HG02571 (cell line): ENCODE results near the gene ROR1.

Experiments used
- ATAC-seq: cut with Tn5 transposase; IDR thresholded peaks from one replicate; pipeline ENCODE4 v1.9.1; 2021; ENCODE audit warnings: mild to moderate bottlenecking, moderate library complexity; ENCODE audit not compliant: unreplicated experiment

The ROR1 gene

DNA sequence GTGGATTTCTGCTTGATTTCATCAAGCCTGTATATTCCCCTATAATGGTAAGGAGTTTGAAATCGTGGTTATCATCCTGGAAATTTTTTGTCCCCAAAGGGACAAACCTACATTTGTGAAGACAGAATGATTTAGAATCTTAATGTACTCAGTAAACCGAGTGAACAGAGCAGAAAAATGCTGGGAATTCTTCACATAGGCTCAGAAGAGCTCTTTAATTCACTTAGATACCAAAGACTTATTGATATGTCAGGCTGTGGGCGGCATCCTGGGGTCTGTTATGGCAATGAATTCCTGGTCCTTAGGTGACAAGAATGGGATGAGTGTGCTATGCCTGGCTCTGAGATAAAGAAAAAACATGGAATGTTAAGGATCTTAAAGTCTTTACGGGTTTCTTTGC lies 74.9 kb downstream of the ROR1 start:
- ATAC-seq = no peak

- no peak for ATAC-seq
These were observed 75.3 kb downstream of the ROR1 start for GRCh38 chr1:63849149-63849548.

DNA sequence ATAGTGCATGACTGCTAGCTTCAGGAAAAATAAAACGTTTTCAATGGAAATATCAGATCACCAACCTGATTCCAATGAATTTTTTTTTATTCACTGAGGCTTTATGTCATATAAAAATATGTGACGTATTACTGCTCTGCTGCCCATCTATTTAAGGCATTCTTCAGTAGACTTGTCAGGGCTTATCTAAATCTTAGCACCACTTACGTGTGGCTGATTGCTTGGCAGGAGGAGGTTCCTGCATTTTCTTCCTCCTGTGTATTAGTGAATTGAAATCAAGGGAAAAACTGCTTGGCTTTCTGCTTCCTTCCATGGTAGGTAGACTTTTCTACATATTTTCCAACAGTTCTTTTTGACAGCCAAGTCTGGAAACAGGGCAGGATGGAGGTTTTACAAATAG lies 80.3 kb downstream of the ROR1 start:
- no peak for ATAC-seq

DNA sequence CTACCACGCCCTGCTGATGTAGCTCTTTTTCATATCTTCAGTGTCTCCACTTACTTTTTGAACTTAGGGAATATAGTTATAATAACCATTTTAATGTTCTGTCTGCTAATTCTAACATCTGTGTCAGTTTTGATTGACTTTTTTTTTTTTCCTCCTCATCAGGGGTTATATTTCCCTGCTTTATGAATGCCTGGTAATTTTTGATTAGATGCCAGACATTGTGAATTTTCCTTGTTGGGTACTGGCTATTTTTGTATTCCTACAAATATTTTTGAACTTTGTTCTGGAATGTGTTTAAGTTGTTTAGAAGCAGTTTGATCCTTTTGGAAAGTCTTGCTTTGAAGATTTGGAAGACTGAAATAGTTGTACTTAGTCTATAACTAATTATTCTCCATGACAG lies 82.1 kb downstream of the ROR1 start:
- ATAC-seq = no peak

- no peak for ATAC-seq
These were observed 83.1 kb downstream of the ROR1 start for GRCh38 chr1:63856924-63857323.

- ATAC-seq = no peak
These were observed 83.7 kb downstream of the ROR1 start for GRCh38 chr1:63857478-63857877.

DNA sequence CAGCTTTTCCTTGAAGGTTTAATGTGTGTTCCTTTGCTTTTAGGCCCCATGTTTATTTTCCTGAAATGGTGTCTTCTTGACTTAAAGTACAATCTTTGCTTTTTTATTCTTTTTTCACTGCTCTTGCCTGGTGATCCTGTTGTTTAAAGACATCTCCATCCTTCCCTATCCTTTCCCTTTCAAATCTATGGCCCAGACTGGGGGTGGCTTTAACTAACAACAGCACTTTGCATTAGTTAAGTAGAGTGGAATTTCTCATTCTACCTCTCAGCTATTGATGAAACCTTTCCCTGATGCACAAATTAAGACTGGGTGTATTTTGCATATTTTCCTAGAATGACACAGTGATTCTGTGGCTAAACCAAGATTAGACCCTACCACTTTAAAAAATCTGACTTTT lies 84.3 kb downstream of the ROR1 start:
- no peak for ATAC-seq

GRCh38 chr1:63859480-63860275 lies 85.9 kb downstream of the ROR1 start:
- ATAC-seq = no peak

DNA sequence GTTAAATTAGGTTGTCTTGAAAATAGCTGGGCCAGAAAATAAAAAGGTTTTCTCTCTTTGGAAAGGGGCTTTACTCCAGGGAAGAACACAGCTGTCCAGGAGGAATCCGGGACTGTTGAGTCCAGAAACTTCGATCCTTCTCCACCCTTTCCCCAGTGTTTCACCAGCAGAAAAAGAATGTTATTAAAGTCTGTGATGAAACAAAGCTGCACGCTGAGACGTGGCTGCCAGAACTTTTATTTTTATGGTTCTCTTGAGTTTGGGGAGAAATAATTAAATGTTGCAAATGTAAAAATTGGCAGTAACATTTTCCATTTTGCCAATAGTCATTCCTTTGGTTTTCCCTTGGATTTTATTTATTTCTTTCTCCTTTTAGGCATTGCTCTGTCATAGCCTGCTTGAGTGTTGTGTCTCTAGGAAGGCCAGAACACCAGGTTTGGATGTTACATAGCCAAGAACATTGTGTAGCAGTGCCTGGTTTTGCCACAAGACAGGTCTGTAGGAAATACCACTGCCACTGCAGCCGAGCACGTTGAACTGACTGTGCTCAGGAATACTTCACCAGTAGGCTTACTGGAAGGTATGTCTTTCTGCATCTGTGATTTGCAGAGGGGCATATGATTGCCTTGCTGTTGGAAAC lies 87.4 kb downstream of the ROR1 start:
- no peak for ATAC-seq

DNA sequence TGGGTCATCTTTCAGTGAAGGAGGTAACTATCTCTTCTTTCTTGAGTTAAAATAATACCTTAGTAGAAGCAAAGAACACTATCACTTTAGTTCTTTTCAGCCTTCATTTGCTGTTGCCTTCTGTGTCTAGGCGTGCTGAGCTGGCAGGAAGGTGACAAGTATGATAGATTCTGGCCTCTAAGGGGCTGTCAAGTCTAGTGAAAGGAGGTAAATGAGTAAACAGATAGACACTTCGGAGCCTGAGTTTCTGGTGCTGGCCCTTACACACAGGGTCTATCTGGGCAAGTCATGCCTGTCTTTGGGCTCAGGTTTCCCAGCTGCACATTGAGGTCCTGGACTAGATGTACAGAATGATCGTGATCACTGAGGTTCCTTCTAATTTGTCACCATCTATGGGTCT lies 89.3 kb downstream of the ROR1 start:
- ATAC-seq = no peak

- ATAC-seq = no peak
These were observed 90.4 kb downstream of the ROR1 start for GRCh38 chr1:63864224-63864641.

- no peak for ATAC-seq
These were observed 91.7 kb downstream of the ROR1 start for GRCh38 chr1:63865561-63865960.

- no peak for ATAC-seq
These were observed 92.3 kb downstream of the ROR1 start for GRCh38 chr1:63866084-63866483.

DNA sequence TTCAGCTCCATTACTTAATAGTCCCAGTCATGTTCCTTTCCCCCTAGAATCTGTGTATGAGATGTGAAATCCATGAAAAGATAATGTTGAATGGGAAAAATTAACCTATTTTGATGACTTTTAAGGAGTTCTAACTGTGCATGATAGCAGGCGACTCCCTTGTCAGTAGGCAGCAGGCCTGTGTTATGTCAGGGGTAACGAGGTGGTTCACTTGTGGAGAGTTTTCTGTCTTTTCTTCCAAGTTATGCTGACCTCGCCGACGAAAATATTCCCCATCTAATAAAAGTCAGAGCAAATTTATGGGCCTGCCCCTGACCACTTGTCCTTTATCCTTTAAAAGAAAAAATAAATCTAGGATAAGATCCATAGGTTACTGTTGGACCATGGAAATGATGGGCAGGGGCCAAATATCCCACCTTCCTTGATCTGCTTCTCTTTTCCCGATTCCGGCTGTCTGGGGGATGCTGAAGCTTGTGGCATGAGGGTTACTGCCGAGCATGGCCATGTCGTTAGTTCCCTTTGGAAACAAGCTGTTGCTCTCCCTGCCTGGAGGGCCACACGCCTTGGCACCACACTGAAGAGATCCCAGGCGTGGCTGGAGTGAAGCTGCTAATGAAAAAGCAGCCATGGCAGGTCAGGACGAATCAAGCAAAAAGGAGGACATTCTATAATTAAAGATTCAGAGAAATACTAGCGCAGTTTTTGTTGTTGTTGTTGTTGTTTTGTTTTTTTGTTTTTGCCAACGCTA lies 93.8 kb downstream of the ROR1 start:
- ATAC-seq = no peak

- no peak for ATAC-seq
These were observed 94.5 kb downstream of the ROR1 start for GRCh38 chr1:63868268-63868781.

GRCh38 chr1:63870152-63870551 lies 96.3 kb downstream of the ROR1 start:
- no peak for ATAC-seq

- ATAC-seq = no peak
These were observed 97.6 kb downstream of the ROR1 start for GRCh38 chr1:63871463-63871862.

GRCh38 chr1:63873751-63874150 lies 99.9 kb downstream of the ROR1 start:
- no peak for ATAC-seq

GRCh38 chr1:63874278-63874880 lies 100.6 kb downstream of the ROR1 start:
- no peak for ATAC-seq

DNA sequence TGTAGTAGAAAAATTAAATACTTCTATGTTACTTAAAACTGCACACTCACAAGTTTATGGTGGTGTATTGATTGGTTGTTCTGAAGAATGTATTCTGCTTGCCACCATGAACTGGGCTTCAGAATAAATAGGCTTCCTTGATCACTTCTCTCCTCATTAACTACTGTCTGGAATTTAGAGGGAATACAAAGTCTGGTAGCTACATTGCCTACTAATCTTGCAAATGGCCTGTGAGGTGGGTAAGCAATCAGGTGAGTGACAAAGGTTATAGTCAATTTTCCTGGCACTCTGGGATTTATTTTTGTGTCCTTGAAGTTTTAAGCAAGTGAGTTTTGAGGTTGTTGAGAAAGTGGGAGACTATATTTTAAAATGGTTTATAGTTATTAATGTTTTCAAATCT lies 101.8 kb downstream of the ROR1 start:
- ATAC-seq = no peak

DNA sequence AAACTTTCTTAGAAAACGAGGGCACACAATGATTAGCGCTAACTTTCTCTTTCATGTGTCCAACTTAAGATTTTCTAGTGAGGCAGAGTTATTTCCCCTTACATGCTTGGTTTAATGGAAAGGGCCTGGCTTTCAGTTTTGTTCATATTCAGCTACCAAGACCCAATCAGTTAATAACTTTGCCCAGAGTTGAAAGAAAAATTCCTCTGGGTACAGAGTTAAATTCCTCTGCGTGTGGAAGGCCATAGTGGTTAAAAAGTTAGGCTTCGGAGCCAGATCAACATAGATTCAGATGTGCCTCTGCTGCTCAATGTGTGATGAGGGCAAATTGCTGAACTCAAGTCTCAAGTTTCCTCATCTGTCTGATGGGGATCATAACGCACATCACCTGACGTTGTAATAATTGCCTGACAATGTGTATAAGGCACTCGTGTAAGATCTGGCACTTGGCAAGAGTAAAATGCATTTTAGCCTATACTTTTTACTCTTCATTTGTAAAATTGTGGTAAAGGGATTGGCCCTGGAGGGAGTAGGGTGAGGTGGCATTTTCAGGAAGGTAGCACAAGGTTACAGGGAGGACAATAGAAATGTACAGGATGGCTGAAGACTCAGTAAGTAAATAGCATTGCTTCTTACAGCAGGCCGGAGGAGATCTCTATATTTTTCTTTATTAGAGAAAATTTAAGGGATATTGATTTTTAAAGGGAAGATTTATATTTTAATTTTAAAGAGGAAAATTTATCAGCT lies 103.4 kb downstream of the ROR1 start:
- no peak for ATAC-seq
